Measurements from ENCODE around the gene EMILIN3.

Gene EMILIN3

DNA sequence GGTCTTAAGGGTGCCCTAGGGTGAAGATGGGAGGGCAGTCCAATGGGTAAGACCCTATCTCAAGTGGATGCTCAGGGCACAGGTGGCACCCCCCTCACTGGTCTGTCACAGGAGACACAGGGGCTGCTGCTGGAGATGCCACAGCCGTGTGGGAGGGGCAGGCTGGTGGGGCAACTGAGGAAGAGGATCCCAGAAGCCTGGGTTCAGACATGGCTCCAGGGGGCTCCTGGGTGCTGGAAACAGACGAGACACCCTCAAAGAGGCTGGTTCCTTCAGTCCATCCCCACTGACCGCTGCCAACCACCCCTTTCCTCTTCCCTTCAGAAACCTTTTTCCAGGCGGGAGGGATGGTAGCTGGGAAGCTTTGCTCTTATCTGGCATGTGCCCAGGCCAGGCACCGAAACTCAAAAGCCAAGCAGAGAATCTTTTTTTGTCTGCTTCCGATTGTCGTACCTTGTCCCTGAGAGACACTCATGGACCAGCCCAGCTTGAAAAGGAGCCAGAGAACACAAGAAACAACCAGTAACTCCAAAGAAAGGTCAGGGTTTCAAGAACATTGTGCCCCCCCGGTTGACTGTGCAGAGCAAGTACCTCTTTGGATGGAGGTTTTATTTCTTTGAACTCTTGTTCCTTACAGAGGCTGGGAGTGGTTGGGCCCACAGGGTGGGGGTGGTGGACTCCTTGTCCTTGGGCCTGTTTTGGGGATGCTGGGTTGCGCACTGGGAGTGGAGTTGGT is 28.5 kb upstream of the EMILIN3 start:
- ATAC-seq (no peak), DNase-seq (no peak)
- H3K4me3 Mint-ChIP-seq = no peak overlapping the region
- H3K9me3 Mint-ChIP-seq = no peaks in the 10 kb centered on the region
- H3K27me3 Mint-ChIP-seq = no peaks in the 10 kb centered on the region
- H3K27ac Mint-ChIP-seq = peak overlapping the region in 1 of 2 donors; percentile 24
- no peaks in the 10 kb centered on the region for H3K4me1 Mint-ChIP-seq

DNA sequence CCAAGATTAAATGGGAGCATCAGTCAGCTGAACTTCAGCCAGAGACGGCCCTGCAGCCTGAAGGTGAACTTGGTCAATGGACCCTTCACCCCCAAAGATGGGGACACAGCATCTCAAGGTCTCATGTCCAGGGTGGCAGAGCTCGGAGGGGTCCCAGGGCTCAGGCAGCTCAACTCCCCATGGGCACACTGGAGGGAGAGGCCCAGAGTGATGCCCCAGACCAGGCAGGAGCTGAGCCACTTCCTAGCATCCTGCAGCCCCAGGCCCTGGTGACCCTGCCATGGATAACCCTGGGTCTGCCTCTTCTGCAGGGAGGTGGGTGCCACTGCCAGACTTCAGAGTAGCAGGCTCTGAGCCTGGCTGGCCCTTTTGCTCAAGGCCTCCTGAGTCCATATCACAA is 27.5 kb upstream of the EMILIN3 start:
- H3K4me3 Mint-ChIP-seq = no peak overlapping the region
- ATAC-seq (no peak), DNase-seq (no peak)
- no peaks in the 10 kb centered on the region for H3K27me3 Mint-ChIP-seq
- H3K9me3 Mint-ChIP-seq = no peaks in the 10 kb centered on the region
- no peak overlapping the region for H3K27ac Mint-ChIP-seq
- H3K4me1 Mint-ChIP-seq = no peaks in the 10 kb centered on the region

DNA sequence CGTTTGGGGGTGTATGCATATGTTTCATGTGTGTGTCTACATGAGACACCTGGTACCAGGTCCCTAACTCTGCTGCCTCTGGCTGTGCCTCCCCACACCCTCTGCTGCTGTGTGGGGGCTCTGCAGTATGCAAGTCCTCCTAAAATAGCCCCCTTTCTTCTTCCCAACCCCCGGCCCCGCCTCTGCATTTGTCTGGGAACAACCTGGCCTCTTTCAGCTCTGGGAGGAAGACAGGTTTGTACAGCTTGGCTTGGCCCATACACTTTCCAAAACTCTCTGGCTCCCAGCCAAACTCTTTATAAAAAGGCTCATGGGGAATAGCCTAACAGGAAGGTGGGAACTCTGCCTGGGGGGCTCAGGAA is 27.1 kb upstream of the EMILIN3 start:
- DNase-seq (no peak), ATAC-seq (no peak)
- Mint-ChIP-seq H3K9me3 (no peaks in the 10 kb centered on the region), H3K27me3 (no peaks in the 10 kb centered on the region), H3K4me3 (no peak overlapping the region), H3K4me1 (no peaks in the 10 kb centered on the region), H3K27ac (no peak overlapping the region)

DNA sequence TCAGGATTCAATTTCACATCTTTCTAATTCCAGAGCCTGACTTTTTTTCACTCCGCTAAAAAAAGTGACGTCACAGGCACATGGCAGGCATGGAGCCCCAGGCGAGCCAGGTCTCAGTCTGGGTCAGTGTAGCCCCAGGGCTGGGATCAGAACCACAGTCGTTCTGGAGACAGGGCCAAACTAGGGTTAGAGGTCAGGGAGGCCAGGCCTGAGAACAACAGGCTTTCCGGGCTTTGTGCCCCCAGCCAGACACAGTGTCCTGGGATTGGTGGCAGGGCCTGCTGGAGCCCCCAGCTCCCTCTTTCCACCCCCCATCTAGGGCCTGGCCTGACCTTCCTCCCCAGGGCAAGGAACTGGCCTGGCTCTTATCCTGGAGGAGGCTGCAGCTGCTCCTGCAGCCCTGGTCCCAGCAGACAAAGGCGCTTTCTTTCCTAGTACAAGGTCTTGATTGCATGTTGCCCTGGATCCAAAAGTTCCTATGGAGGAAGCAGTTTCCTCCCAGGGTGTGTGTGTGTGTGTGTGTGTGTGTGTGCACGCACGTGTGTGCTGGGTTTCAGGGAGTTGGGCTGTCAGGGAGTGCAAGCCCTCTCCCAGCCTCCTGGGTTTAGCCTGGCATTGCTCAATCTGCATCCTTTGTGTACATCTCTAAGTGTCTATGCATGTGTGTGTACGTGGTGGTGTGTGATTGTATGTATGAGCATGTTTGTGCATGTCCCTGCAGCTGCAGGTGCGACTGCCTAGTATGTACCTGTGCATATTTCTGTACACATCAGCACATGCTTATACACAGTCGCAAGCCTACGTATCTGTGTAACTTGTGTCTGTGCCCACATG is 26.5 kb upstream of the EMILIN3 start:
- no peak overlapping the region for H3K4me3 Mint-ChIP-seq
- no peaks in the 10 kb centered on the region for H3K4me1 Mint-ChIP-seq
- H3K9me3 Mint-ChIP-seq = no peaks in the 10 kb centered on the region
- H3K27ac Mint-ChIP-seq = no peak overlapping the region
- no peak for ATAC-seq
- no peaks in the 10 kb centered on the region for H3K27me3 Mint-ChIP-seq
- DNase-seq = no peak

DNA sequence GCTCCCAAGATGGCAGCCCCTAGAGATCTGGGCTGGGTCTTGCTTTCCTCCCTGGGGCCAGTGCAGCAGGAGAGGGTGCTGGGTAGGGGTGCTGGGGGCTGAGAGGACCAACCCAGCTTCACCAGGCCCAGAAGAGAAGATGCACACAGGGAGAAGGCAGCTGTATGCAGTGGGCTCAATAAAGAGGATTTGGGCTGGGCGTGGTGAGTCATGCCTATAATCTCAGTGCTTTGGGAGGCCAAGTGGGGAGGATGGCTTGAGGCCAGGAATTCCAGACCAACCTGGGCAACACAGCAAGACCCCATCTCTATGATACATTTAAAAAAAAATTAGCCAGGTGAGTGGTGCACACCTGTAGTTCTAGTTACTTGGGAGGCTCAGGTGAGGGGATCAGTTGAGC is 25.7 kb upstream of the EMILIN3 start:
- ATAC-seq = no peak
- H3K27ac Mint-ChIP-seq = peak overlapping the region in 1 of 2 donors; percentile 86

DNA sequence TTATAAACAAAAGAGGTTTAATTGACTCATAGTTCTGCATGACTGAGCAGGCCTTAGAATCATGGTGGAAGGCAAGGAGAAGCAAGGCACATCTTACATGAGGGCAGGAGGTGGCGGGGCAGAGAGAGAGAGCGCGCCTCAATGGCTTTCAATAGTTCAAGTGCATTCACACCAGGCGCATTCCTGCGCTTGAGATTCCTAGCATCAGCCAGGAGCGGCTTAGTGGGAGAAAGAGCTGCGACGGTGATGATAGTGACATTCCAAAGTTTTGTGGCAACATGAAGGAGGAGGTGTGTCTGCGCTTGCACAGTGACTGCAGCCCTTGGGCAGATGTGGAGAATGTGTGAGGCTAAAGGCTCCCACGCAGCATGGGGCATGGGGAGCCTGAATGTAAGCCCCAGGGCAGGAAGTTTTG is 25.0 kb upstream of the EMILIN3 start:
- DNase-seq (no peak), ATAC-seq (no peak)
- H3K27ac Mint-ChIP-seq = peak overlapping the region in 1 of 2 donors; percentile 19
- H3K27me3 Mint-ChIP-seq = no peaks in the 10 kb centered on the region
- H3K9me3 Mint-ChIP-seq = no peaks in the 10 kb centered on the region
- H3K4me3 Mint-ChIP-seq = no peak overlapping the region
- H3K4me1 Mint-ChIP-seq = no peaks in the 10 kb centered on the region

More for the DNA sequence above, 25.7 kb upstream of the EMILIN3 start:
- H3K4me3 Mint-ChIP-seq = no peak overlapping the region
- H3K9me3 Mint-ChIP-seq = no peaks in the 10 kb centered on the region
- DNase-seq = no peak
- H3K4me1 Mint-ChIP-seq = no peaks in the 10 kb centered on the region
- H3K27me3 Mint-ChIP-seq = no peaks in the 10 kb centered on the region

DNA sequence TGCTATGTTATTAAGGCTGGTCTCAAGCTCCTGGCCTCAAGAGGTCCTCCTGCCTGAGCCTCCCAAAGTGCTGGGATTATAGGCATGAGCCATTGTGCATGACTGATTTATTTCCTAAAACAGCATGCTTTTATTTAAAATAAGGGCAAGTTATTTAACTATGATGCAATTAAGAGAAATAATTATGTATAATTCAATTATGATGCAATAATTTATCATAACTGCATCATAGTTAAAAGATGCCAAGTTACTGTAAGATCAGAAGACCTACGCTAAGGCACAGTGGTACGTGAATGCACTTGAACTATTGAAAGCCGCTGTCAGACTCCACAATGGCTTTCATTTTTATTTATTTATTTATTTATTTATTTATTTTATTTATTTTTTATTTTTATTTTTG is 24.3 kb upstream of the EMILIN3 start:
- Mint-ChIP-seq H3K27ac (no peak overlapping the region), H3K4me3 (no peak overlapping the region), H3K4me1 (no peaks in the 10 kb centered on the region), H3K9me3 (no peaks in the 10 kb centered on the region), H3K27me3 (no peaks in the 10 kb centered on the region)
- DNase-seq (no peak), ATAC-seq (no peak)

DNA sequence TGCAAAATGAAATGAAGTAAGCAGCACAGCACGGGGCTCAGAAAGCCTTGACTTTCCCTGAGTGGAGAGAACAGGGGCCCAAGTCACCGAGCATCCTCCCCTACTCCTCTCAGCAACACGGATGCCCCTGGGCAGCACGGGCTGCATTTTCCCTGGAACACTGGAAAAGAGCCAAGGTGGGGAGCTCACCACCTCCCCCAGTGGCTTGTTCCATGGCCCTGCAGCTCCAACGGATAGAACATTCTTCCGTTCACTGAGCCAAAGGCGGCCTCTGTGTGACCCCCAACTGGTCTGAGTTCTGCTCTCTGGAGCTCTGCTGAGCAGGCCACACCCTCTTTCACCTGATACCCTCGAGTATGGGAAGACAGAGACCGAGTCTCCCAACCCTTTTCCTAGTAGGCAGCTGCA is 20.8 kb upstream of the EMILIN3 start:
- H3K27me3 Mint-ChIP-seq = peaks cover 10% of the 10 kb centered on the region
- peaks cover 4 to 7% of the 10 kb centered on the region in 2 donors for H3K9me3 Mint-ChIP-seq
- H3K27ac Mint-ChIP-seq = no peak overlapping the region
- no peak overlapping the region for H3K4me3 Mint-ChIP-seq
- DNase-seq (no peak), ATAC-seq (no peak)
- H3K4me1 Mint-ChIP-seq = no peaks in the 10 kb centered on the region

DNA sequence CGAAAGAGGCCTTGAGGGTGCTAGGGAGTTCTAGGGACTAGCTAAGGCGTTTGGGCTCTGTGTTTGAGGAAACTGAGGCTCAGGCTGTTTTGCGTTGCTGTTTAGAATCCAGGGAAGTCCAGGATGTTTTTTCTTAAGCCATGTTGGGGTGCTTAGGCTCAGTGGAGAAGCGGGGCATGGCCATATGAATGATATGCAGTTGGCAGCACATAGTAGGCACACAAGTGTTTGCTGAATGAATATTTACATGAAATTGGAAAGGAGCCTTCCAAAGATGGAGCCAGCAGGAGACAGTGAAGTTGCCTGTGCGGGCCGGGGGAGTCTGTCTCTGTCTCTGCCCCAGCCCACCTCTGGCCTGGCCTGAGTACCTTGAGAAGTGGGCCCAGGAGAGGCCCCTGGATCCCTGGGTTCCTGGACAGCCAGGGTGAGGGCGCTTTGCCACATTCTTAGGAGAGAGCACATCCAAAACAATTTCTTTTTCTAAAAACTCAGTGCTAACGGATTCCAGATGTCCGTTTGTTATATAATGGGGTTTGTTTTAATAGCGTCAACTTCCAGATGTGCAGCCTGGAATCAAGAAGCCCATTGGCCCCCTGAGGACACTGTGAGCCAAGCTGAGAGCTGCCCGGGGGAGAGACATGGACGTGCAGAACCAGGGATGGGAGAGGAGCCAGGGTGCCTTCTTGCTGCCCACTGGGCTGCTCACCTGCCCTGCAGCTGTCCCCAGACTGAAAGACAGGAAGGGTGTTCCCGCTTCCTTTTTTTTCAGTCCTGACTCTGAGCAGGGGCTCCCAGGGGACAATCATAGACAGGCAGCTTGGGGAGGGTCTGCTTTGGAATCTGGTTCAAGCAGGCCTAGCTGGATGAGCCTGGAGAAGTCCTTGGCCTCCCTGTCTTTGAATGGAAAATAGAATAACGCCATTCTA is 20.1 kb upstream of the EMILIN3 start:
- no peak overlapping the region for H3K4me3 Mint-ChIP-seq
- H3K27me3 Mint-ChIP-seq = peaks cover 10% of the 10 kb centered on the region
- no peak for DNase-seq
- H3K27ac Mint-ChIP-seq = no peak overlapping the region
- H3K9me3 Mint-ChIP-seq = peaks cover 4 to 7% of the 10 kb centered on the region in 2 donors
- H3K4me1 Mint-ChIP-seq = no peaks in the 10 kb centered on the region
- no peak for ATAC-seq

DNA sequence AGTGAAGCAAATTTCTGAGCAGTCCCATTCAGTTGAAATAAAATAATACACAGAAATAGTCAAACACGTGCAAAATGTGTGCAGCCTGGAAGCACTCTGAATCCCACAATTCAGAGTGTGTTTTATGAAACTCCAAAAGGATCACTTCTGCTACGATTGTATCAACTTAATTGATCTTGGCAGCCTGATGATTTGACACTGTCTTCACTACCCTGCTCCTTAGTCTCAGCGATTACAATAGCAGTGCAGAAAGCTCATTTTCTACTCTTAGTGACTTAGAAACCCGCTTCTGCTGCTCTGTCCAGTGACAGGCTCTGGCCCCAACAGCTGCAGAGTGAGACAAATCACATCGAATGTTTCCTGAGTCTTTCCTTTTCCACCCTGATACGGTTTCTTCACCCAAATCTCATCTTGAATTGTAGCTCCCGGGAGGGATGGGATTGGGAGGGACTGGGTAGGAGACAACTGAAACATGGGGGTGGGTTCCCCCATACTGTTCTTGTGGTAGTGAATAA is 16.2 kb upstream of the EMILIN3 start:
- ATAC-seq (no peak), DNase-seq (no peak)
- no peak overlapping the region for H3K27ac Mint-ChIP-seq
- H3K4me3 Mint-ChIP-seq = no peak overlapping the region
- H3K27me3 Mint-ChIP-seq = peaks cover 42% of the 10 kb centered on the region
- H3K9me3 Mint-ChIP-seq = peaks cover 4 to 7% of the 10 kb centered on the region in 2 donors
- H3K4me1 Mint-ChIP-seq = peaks cover 6% of the 10 kb centered on the region

DNA sequence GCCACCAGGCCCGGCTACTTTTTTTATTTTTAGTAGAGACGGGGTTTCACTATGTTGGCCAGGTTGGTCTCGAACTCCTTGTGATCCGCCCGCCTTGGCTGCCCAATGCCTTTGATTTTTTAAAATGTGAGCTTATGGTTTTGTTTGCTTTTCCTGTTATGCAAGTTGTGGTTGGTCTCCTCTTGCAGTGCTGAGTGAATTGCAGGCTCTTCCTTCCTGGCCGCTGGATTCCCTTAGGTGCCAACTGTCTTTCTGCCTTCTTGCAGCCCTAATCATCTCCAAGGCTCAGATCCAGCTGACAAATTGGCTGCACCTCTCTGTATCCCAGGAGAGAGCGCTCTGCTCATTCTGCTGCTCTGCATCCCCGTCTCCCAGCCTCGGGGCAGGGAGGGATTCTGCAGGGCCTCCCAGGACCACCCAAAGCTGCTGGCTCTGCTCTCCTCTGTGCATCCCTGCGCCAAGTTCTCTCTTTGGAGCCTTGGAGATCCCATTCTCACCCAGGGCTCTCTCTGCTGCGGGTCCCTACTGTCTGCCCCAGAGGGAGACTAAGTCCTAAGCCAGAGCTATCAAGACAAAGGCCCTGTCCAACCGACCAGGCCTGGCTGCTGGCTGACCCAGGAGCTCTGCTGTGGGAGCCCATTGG is 14.1 kb upstream of the EMILIN3 start:
- peaks cover 6% of the 10 kb centered on the region for H3K4me1 Mint-ChIP-seq
- peaks cover 64% of the 10 kb centered on the region for H3K27me3 Mint-ChIP-seq
- ATAC-seq = no peak
- no peak overlapping the region for H3K27ac Mint-ChIP-seq
- no peak for DNase-seq
- no peak overlapping the region for H3K4me3 Mint-ChIP-seq
- peaks cover 4 to 7% of the 10 kb centered on the region in 2 donors for H3K9me3 Mint-ChIP-seq

DNA sequence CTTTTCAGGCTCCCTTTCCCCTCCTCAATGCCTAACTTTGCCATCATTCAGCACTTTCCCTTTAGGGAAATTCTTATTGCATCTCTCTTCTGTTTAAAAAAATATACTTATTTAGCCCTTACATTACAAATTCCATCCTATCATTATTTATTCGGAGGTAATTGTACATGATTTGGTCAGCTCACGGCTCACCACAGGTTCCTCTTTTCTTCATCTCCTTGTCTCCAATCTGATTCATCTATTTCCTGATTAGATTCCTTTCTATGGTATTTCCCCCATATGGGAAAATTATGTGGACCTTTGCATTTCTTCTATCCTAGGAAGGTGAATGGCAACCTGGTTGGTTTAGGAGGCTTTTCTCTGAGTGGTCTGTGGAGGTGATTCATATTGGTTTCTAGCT is 12.9 kb upstream of the EMILIN3 start:
- peaks cover 6% of the 10 kb centered on the region for H3K4me1 Mint-ChIP-seq
- no peak overlapping the region for H3K4me3 Mint-ChIP-seq
- ATAC-seq = no peak
- peaks cover 72% of the 10 kb centered on the region for H3K27me3 Mint-ChIP-seq
- peak overlapping the region in 1 of 2 donors; percentile 52 for H3K27ac Mint-ChIP-seq
- DNase-seq = no peak
- peaks cover 4 to 7% of the 10 kb centered on the region in 2 donors for H3K9me3 Mint-ChIP-seq

DNA sequence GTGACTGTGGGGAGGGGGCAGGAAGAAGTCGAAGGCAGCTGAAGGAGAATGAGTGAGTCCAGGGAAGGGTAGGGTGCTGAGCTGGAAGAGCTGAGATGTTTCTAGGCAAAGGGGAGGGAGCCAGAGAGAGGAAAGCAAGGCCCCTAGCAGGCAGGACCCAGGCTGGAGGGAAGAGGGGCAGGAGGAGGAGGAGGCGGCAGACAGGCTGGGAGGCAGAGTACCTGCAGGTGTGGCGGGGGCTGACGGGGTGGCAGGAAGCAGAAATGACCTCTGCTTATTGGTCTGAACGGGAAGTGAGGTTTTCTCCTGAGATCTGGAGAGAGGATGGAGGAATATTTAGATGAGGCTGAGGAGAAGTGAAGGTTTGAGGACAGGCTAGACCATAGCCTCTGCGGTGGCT is 10.7 kb upstream of the EMILIN3 start:
- ATAC-seq (no peak), DNase-seq (no peak)
- H3K4me3 Mint-ChIP-seq = no peak overlapping the region
- peaks cover 6 to 8% of the 10 kb centered on the region in 2 donors for H3K9me3 Mint-ChIP-seq
- H3K27ac Mint-ChIP-seq = peak overlapping the region; percentile 8 to 30
- peaks cover 81% of the 10 kb centered on the region for H3K27me3 Mint-ChIP-seq
- H3K4me1 Mint-ChIP-seq = peaks cover 6% of the 10 kb centered on the region

DNA sequence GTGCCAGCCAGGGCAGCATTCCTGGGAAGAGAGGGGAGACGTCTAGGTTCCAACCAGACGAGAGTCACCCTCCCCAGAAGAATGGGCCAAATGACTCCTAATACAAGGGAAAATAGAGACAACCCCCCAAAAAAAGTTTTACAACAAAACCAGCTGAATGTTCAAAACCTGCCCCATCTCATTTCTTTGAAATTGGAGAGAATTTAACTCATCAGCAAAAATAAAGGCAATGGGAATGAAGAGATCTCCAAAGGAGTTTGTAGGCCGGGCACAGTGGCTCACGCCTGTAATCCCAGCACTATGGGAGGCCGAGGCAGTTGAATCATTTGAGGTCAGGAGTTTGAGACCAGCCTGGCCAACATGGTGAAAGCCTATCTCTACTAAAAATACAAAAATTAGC is 9.7 kb upstream of the EMILIN3 start:
- DNase-seq (no peak), ATAC-seq (no peak)
- peaks cover 6% of the 10 kb centered on the region for H3K4me1 Mint-ChIP-seq
- H3K27me3 Mint-ChIP-seq = peaks cover 81% of the 10 kb centered on the region
- no peak overlapping the region for H3K4me3 Mint-ChIP-seq
- H3K9me3 Mint-ChIP-seq = peaks cover 7 to 10% of the 10 kb centered on the region in 2 donors
- H3K27ac Mint-ChIP-seq = no peak overlapping the region

DNA sequence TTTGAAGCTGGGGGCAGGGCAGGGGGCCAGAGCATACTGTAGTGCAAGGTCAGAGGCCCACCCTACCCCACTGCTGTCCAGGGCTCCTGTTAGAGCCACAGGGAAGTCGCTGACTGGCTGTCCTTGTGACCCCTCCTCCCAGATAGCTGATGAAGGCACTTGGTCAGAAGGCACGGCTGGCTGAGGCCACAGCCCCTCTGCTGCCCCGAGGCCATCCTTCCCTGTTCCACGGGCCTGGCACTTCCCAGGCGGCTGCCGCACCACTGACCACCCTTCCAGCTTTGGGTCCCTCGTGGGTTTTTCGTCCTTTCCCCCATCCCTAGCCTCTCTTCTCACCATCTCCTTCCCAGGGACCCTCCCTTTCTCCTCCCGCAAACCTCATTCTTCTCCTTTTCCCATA is 9.2 kb upstream of the EMILIN3 start:
- no peak overlapping the region for H3K4me3 Mint-ChIP-seq
- peaks cover 12 to 15% of the 10 kb centered on the region in 2 donors for H3K9me3 Mint-ChIP-seq
- DNase-seq = no peak
- no peak for ATAC-seq
- peaks cover 3% of the 10 kb centered on the region for H3K4me1 Mint-ChIP-seq
- peaks cover 77% of the 10 kb centered on the region for H3K27me3 Mint-ChIP-seq
- H3K27ac Mint-ChIP-seq = no peak overlapping the region

Measured in stimulated activated naive CD8-positive, alpha-beta T cell treated with anti-CD3 and anti-CD28 coated beads, Interleukin-15, amount 100 ng/mL, for 72 hours (primary cell).